Measurements from ENCODE around the gene DLGAP1.

DNA sequence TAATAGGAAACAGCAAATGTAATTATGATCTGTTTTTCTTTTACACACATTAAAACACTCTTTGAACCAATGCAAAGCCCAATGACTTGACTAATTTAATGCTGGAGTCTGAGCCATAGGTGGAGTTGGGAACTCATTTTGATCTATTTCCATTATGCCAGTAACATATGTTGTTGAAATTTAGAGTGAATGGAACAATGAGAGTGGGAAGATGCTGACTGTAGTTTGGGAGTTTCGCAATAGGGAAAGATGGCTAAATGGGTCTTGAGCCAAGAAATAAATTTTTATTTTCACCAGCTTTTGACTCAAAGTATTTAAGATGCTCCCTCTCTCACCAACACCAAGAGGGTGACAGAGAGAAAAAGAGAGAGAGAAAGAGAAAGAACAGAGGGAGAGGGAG, 246.7 kb downstream of the DLGAP1 start:
- TF ChIP-seq TAF1 (IDR thresholded peaks at IDR 0.05; ENCODE audit: low read depth) (no peak), ZBTB7A (IDR thresholded peaks at IDR 0.05; ENCODE audit: low read depth) (no peak), TCF12 (IDR thresholded peaks at IDR 0.05; ENCODE audit: low read depth) (no peak), EP300 (IDR thresholded peaks at IDR 0.05; ENCODE audit: borderline replicate concordance) (no peak), EGR1 (IDR thresholded peaks at IDR 0.05) (no peak), TEAD4 (IDR thresholded peaks at IDR 0.05) (no peak), RAD21 (IDR thresholded peaks at IDR 0.05; ENCODE audit: low read depth) (no peak)
- TF ChIP-seq, protein P1, sequence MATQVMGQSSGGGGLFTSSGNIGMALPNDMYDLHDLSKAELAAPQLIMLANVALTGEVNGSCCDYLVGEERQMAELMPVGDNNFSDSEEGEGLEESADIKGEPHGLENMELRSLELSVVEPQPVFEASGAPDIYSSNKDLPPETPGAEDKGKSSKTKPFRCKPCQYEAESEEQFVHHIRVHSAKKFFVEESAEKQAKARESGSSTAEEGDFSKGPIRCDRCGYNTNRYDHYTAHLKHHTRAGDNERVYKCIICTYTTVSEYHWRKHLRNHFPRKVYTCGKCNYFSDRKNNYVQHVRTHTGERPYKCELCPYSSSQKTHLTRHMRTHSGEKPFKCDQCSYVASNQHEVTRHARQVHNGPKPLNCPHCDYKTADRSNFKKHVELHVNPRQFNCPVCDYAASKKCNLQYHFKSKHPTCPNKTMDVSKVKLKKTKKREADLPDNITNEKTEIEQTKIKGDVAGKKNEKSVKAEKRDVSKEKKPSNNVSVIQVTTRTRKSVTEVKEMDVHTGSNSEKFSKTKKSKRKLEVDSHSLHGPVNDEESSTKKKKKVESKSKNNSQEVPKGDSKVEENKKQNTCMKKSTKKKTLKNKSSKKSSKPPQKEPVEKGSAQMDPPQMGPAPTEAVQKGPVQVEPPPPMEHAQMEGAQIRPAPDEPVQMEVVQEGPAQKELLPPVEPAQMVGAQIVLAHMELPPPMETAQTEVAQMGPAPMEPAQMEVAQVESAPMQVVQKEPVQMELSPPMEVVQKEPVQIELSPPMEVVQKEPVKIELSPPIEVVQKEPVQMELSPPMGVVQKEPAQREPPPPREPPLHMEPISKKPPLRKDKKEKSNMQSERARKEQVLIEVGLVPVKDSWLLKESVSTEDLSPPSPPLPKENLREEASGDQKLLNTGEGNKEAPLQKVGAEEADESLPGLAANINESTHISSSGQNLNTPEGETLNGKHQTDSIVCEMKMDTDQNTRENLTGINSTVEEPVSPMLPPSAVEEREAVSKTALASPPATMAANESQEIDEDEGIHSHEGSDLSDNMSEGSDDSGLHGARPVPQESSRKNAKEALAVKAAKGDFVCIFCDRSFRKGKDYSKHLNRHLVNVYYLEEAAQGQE (IDR thresholded peaks at IDR 0.05; ENCODE audit: low read depth) = no peak
- TF ChIP-seq, protein P2, sequence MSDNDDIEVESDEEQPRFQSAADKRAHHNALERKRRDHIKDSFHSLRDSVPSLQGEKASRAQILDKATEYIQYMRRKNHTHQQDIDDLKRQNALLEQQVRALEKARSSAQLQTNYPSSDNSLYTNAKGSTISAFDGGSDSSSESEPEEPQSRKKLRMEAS (IDR thresholded peaks at IDR 0.05) = no peak
- TF ChIP-seq, protein P3, sequence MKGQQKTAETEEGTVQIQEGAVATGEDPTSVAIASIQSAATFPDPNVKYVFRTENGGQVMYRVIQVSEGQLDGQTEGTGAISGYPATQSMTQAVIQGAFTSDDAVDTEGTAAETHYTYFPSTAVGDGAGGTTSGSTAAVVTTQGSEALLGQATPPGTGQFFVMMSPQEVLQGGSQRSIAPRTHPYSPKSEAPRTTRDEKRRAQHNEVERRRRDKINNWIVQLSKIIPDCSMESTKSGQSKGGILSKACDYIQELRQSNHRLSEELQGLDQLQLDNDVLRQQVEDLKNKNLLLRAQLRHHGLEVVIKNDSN (IDR thresholded peaks at IDR 0.05) = no peak

All from Ishikawa (cell line).